GM12892 (cell line): Measurements from ENCODE around the gene CUL9.

Source experiments
- POLR2A ChIP-seq: IDR thresholded peaks from 2 replicates; pipeline ENCODE4 v1.6.1; 2011; ENCODE audit warnings: low read depth, low read length, control low read depth
- POLR2AphosphoS5 ChIP-seq: IDR thresholded peaks from 2 replicates; pipeline ENCODE4 v1.6.1; 2011; ENCODE audit warnings: low read depth, low read length, control low read depth
- TAF1 ChIP-seq: IDR thresholded peaks from 2 replicates; pipeline ENCODE4 v1.6.1; 2011; ENCODE audit warnings: low read depth, mild to moderate bottlenecking, control low read depth, low read length, borderline replicate concordance

GRCh38 chr6:43200541-43200940, 18.5 kb downstream of the CUL9 start:
- TF ChIP-seq POLR2AphosphoS5 (no peak), POLR2A (no peak), TAF1 (no peak)
